OCI-LY1 (cell line): ENCODE measurements around the gene MFAP2.

Experiments
- CTCF ChIP-seq: fragments of 200-600 bp; sonication (generic), shearing (Covaris generic); IDR thresholded peaks from 2 replicates; pipeline ENCODE4 v1.5.1; 2017; ENCODE audit warnings: mild to moderate bottlenecking, antibody characterized with exemption, low read length, moderate library complexity, mixed read lengths
- EZH2 ChIP-seq: fragments of 200-600 bp; sonication (generic), shearing (Covaris generic); IDR thresholded peaks from 2 replicates; pipeline ENCODE4 v1.8.0; 2017; ENCODE audit warnings: borderline replicate concordance, mixed run types, mild to moderate bottlenecking, antibody characterized with exemption, low read length, moderate library complexity, mixed read lengths

GRCh38 chr1:17016317-17016661 is 35.9 kb upstream of the MFAP2 start:
- no peak for TF ChIP-seq CTCF
- TF ChIP-seq EZH2 = no peak
